Measurements from ENCODE around the gene KCNMA1.

KCNMA1 gene

DNA sequence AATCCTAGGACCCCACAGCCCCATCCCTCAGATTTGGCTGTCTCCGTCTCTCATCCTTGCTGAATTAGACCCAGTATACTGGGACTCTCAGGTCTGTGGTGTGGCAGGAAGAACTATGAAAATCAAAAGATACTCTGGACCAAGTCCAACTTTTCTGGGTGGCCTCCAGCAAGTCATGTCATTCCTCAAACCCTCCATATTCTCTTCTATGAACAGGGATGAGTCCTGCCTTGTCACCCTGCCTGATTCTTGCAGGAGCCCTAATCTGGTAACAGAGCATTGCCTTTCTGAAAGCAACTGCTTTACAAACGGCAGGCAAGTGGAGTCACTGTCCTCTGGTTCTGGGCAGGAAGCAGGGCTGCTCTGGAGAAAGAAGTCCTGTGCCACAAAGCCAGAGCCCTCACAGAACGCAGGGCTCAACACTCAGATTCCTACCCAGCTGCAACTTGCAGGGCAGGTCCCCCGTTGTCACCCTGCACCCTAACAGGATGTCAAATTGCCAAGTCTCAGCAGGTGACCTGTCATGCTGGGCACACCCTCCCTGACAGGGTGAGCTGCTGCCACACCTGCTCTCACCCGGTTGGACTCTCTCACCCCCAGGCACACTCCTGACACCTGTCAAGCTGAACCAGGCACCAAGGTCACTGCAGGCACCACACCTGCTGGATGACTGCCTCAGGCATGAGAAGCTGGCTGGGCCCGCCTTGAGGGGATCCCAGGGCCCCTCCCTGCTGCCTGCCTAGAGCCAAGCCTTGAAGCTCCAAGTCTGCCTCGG, 227.7 kb downstream of the KCNMA1 start:
- Histone ChIP-seq H3K4me3 (ENCODE audit: low read length) (no peak overlapping the region), H3K27ac (ENCODE audit: low read depth, low read length) (no peak overlapping the region), H3K4me1 (ENCODE audit: insufficient read depth, low read length) (peaks cover 18% of the 10 kb centered on the region), H3K9me3 (ENCODE audit: insufficient read depth, low read depth, low read length) (no peaks in the 10 kb centered on the region), H3K36me3 (ENCODE audit: insufficient read depth, low read length) (no peaks in the 10 kb centered on the region), H3K9ac (ENCODE audit: low read depth, low read length) (no peak overlapping the region), H3K27me3 (ENCODE audit: insufficient read depth, low read length) (no peaks in the 10 kb centered on the region)
- WGBS: 83% methylated on average over 7 of the region's 7 CpGs

GRCh38 chr10:77408259-77408658, 229.3 kb downstream of the KCNMA1 start:
- WGBS: 92% methylated on average over 8 of the region's 8 CpGs
- H3K9ac ChIP-seq (ENCODE audit: low read depth, low read length): no peak overlapping the region
- no peak overlapping the region for H3K27ac ChIP-seq (ENCODE audit: low read depth, low read length)
- no peaks in the 10 kb centered on the region for H3K36me3 ChIP-seq (ENCODE audit: insufficient read depth, low read length)
- no peak overlapping the region for H3K4me3 ChIP-seq (ENCODE audit: low read length)
- no peaks in the 10 kb centered on the region for H3K27me3 ChIP-seq (ENCODE audit: insufficient read depth, low read length)
- H3K9me3 ChIP-seq (ENCODE audit: insufficient read depth, low read depth, low read length): no peaks in the 10 kb centered on the region
- H3K4me1 ChIP-seq (ENCODE audit: insufficient read depth, low read length): peaks cover 19% of the 10 kb centered on the region

GRCh38 chr10:77406764-77407430, 230.7 kb downstream of the KCNMA1 start:
- Histone ChIP-seq H3K36me3 (ENCODE audit: insufficient read depth, low read length) (no peaks in the 10 kb centered on the region), H3K9ac (ENCODE audit: low read depth, low read length) (no peak overlapping the region), H3K27me3 (ENCODE audit: insufficient read depth, low read length) (no peaks in the 10 kb centered on the region), H3K27ac (ENCODE audit: low read depth, low read length) (no peak overlapping the region), H3K4me3 (ENCODE audit: low read length) (no peak overlapping the region), H3K9me3 (ENCODE audit: insufficient read depth, low read depth, low read length) (no peaks in the 10 kb centered on the region), H3K4me1 (ENCODE audit: insufficient read depth, low read length) (peaks cover 19% of the 10 kb centered on the region)
- 77% methylated on average over 5 of the region's 5 CpGs for WGBS

DNA sequence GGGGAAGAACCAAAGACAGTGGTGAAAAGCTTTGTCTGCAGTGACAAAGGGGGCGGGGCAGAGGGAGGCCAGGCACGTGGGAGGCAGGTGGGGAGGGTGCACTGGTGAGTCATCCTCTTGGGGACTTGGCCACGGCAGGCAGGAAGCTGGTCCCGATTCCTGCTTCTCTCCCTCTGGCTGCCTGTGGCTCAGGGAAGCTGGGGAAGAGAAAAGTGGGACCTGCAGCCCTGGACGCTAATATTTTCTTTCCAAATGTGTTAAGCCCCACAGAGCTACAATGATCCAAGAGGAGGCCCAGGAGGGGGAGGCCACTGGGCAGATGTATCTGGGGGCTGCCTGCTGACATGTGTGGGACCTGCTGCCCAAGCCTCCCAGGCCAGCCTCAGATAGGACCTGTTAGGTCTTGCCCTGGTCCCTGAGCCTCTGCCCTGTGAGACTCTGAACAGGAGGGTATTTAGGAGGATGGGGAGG, 231.8 kb downstream of the KCNMA1 start:
- Histone ChIP-seq H3K9me3 (ENCODE audit: insufficient read depth, low read depth, low read length) (no peaks in the 10 kb centered on the region), H3K9ac (ENCODE audit: low read depth, low read length) (no peak overlapping the region), H3K4me3 (ENCODE audit: low read length) (no peak overlapping the region), H3K27me3 (ENCODE audit: insufficient read depth, low read length) (no peaks in the 10 kb centered on the region), H3K27ac (ENCODE audit: low read depth, low read length) (no peak overlapping the region), H3K4me1 (ENCODE audit: insufficient read depth, low read length) (peaks cover 19% of the 10 kb centered on the region), H3K36me3 (ENCODE audit: insufficient read depth, low read length) (no peaks in the 10 kb centered on the region)
- 32% methylated on average over 5 of the region's 5 CpGs for WGBS

GRCh38 chr10:77404810-77405209, 232.8 kb downstream of the KCNMA1 start:
- no peaks in the 10 kb centered on the region for H3K27me3 ChIP-seq (ENCODE audit: insufficient read depth, low read length)
- H3K9ac ChIP-seq (ENCODE audit: low read depth, low read length): no peak overlapping the region
- no peak overlapping the region for H3K4me3 ChIP-seq (ENCODE audit: low read length)
- H3K27ac ChIP-seq (ENCODE audit: low read depth, low read length): no peak overlapping the region
- H3K36me3 ChIP-seq (ENCODE audit: insufficient read depth, low read length): no peaks in the 10 kb centered on the region
- H3K4me1 ChIP-seq (ENCODE audit: insufficient read depth, low read length): peaks cover 19% of the 10 kb centered on the region
- no peaks in the 10 kb centered on the region for H3K9me3 ChIP-seq (ENCODE audit: insufficient read depth, low read depth, low read length)
- 88% methylated on average over 3 of the region's 3 CpGs for WGBS

- Histone ChIP-seq H3K27me3 (ENCODE audit: insufficient read depth, low read length) (no peaks in the 10 kb centered on the region), H3K27ac (ENCODE audit: low read depth, low read length) (no peak overlapping the region), H3K4me3 (ENCODE audit: low read length) (no peak overlapping the region), H3K9ac (ENCODE audit: low read depth, low read length) (no peak overlapping the region), H3K36me3 (ENCODE audit: insufficient read depth, low read length) (no peaks in the 10 kb centered on the region), H3K9me3 (ENCODE audit: insufficient read depth, low read depth, low read length) (no peaks in the 10 kb centered on the region), H3K4me1 (ENCODE audit: insufficient read depth, low read length) (peaks cover 19% of the 10 kb centered on the region)
- 85% methylated on average over 8 of the region's 8 CpGs for WGBS
Observed at GRCh38 chr10:77403761-77404160, 233.8 kb downstream of the KCNMA1 start.

GRCh38 chr10:77401683-77402082, 235.9 kb downstream of the KCNMA1 start:
- Histone ChIP-seq H3K27me3 (ENCODE audit: insufficient read depth, low read length) (no peaks in the 10 kb centered on the region), H3K36me3 (ENCODE audit: insufficient read depth, low read length) (no peaks in the 10 kb centered on the region), H3K9me3 (ENCODE audit: insufficient read depth, low read depth, low read length) (no peaks in the 10 kb centered on the region), H3K27ac (ENCODE audit: low read depth, low read length) (no peak overlapping the region), H3K4me1 (ENCODE audit: insufficient read depth, low read length) (peaks cover 13% of the 10 kb centered on the region), H3K9ac (ENCODE audit: low read depth, low read length) (no peak overlapping the region), H3K4me3 (ENCODE audit: low read length) (no peak overlapping the region)
- 93% methylated on average over 3 of the region's 3 CpGs for WGBS

DNA sequence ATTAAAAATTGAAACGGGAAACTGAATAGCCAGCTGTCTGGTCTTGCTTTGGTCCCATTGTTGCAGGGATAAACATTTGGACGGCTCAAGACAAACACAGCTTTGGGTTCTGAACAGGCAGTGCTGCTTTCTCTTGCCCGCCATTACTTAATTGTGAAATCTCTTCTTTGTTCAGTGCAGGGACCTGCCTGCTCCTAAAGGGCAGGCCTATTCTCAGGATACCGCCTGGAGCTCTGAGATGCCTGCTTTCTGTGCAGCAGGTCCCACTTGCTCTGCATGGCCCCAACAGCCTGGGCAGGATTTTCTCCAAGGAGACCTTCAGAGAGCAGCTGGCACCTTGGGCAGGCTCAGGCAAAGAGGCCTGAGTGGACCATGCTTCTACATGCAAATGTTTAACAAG, 237.6 kb downstream of the KCNMA1 start:
- WGBS: 91% methylated on average over 4 of the region's 4 CpGs
- Histone ChIP-seq H3K36me3 (ENCODE audit: insufficient read depth, low read length) (no peaks in the 10 kb centered on the region), H3K27me3 (ENCODE audit: insufficient read depth, low read length) (no peaks in the 10 kb centered on the region), H3K9ac (ENCODE audit: low read depth, low read length) (no peak overlapping the region), H3K4me1 (ENCODE audit: insufficient read depth, low read length) (peaks cover 2% of the 10 kb centered on the region; the same call in 1 of the 2 replicates), H3K9me3 (ENCODE audit: insufficient read depth, low read depth, low read length) (no peaks in the 10 kb centered on the region), H3K27ac (ENCODE audit: low read depth, low read length) (no peak overlapping the region), H3K4me3 (ENCODE audit: low read length) (no peak overlapping the region)

GRCh38 chr10:77398986-77399755, 238.4 kb downstream of the KCNMA1 start:
- no peak overlapping the region for H3K9ac ChIP-seq (ENCODE audit: low read depth, low read length)
- no peaks in the 10 kb centered on the region for H3K27me3 ChIP-seq (ENCODE audit: insufficient read depth, low read length)
- 91% methylated on average over 10 of the region's 10 CpGs for whole genome bisulfite sequencing
- no peaks in the 10 kb centered on the region for H3K4me1 ChIP-seq (ENCODE audit: insufficient read depth, low read length)
- H3K36me3 ChIP-seq (ENCODE audit: insufficient read depth, low read length): no peaks in the 10 kb centered on the region
- no peak overlapping the region for H3K27ac ChIP-seq (ENCODE audit: low read depth, low read length)
- H3K9me3 ChIP-seq (ENCODE audit: insufficient read depth, low read depth, low read length): no peaks in the 10 kb centered on the region
- H3K4me3 ChIP-seq (ENCODE audit: low read length): no peak overlapping the region

DNA sequence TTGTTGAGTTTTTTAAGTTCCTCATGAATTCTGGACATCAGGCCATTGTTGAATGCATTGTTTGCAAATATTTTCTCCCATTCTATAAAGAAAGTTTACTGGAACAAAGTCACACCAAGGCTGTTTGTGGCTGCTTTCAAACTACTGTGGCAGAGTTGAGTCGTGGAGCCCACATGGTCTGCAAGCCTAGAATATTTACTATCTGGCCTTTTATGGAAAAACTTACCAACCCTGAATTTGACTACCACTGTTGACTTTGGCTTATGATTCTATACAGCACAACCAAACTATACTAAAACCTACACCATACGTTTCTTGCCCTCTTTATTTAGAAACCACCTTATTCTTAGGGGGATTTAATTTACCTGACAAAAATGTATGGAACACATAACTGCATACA, 239.1 kb downstream of the KCNMA1 start:
- H3K27me3 ChIP-seq (ENCODE audit: insufficient read depth, low read length): no peaks in the 10 kb centered on the region
- 81% methylated on average over 1 of the region's 2 CpGs for WGBS
- no peak overlapping the region for H3K27ac ChIP-seq (ENCODE audit: low read depth, low read length)
- no peaks in the 10 kb centered on the region for H3K4me1 ChIP-seq (ENCODE audit: insufficient read depth, low read length)
- no peaks in the 10 kb centered on the region for H3K36me3 ChIP-seq (ENCODE audit: insufficient read depth, low read length)
- H3K9me3 ChIP-seq (ENCODE audit: insufficient read depth, low read depth, low read length): no peaks in the 10 kb centered on the region
- no peak overlapping the region for H3K9ac ChIP-seq (ENCODE audit: low read depth, low read length)
- no peak overlapping the region for H3K4me3 ChIP-seq (ENCODE audit: low read length)

DNA sequence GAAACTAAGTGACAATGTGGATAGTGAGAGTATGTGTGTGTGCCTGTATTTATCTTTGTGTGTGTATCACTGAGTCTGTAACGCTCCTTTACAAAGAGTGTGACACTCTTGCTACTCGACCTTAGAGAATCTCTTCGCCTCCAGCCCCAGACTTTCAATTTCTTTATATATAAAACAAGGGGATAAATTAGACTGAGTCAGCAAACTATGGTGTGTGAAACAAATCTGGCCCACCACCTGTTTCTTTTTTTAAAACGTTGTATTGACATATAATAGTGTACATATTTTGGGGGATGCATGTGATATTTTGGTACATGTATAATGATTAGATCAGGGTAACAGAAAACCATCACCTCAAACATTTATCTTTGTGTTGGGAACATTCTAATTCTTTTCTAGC, 240.5 kb downstream of the KCNMA1 start:
- H3K9ac ChIP-seq (ENCODE audit: low read depth, low read length): no peak overlapping the region
- no peaks in the 10 kb centered on the region for H3K4me1 ChIP-seq (ENCODE audit: insufficient read depth, low read length)
- WGBS: 100% methylated on average over 3 of the region's 4 CpGs
- H3K9me3 ChIP-seq (ENCODE audit: insufficient read depth, low read depth, low read length): no peaks in the 10 kb centered on the region
- no peak overlapping the region for H3K27ac ChIP-seq (ENCODE audit: low read depth, low read length)
- no peaks in the 10 kb centered on the region for H3K27me3 ChIP-seq (ENCODE audit: insufficient read depth, low read length)
- no peaks in the 10 kb centered on the region for H3K36me3 ChIP-seq (ENCODE audit: insufficient read depth, low read length)
- H3K4me3 ChIP-seq (ENCODE audit: low read length): no peak overlapping the region

Measured in HUES64 (cell line).